NCI-H1048 (cell line): ENCODE measurements around the gene SEMA3C.

Experiments
- DNase-seq: peaks from one replicate; lab custom pipeline; 2025; lab: John Stamatoyannopoulos, UW

Gene SEMA3C

GRCh38 chr7:80823057-80823456 lies 95.8 kb downstream of the SEMA3C start:
- DNase-seq, result no peak

- DNase-seq, result no peak
Measured at GRCh38 chr7:80821771-80822319, 97.0 kb downstream of the SEMA3C start.

- DNase-seq, result no peak
Measured at GRCh38 chr7:80819503-80819902, 99.3 kb downstream of the SEMA3C start.

GRCh38 chr7:80818181-80818580 lies 100.7 kb downstream of the SEMA3C start:
- DNase-seq, result no peak

GRCh38 chr7:80816806-80817205 lies 102.0 kb downstream of the SEMA3C start:
- no peak for DNase-seq

GRCh38 chr7:80815733-80816132 lies 103.1 kb downstream of the SEMA3C start:
- DNase-seq, result no peak

GRCh38 chr7:80809545-80809944 lies 109.3 kb downstream of the SEMA3C start:
- no peak for DNase-seq

- no peak for DNase-seq
Measured at GRCh38 chr7:80807166-80807900, 111.5 kb downstream of the SEMA3C start.

GRCh38 chr7:80806663-80807062 lies 112.2 kb downstream of the SEMA3C start:
- DNase-seq, result no peak

- DNase-seq, result no peak
Measured at GRCh38 chr7:80804589-80804988, 114.3 kb downstream of the SEMA3C start.

GRCh38 chr7:80802527-80802926 lies 116.3 kb downstream of the SEMA3C start:
- no peak for DNase-seq

GRCh38 chr7:80794631-80795573 lies 123.9 kb downstream of the SEMA3C start:
- DNase-seq, result no peak

- no peak for DNase-seq
Measured at GRCh38 chr7:80791509-80791929, 127.3 kb downstream of the SEMA3C start.

- no peak for DNase-seq
Measured at GRCh38 chr7:80790877-80791276, 128.0 kb downstream of the SEMA3C start.

- no peak for DNase-seq
Measured at GRCh38 chr7:80787721-80788120, 131.1 kb downstream of the SEMA3C start.

- DNase-seq, result no peak
Measured at GRCh38 chr7:80785961-80786536, 132.8 kb downstream of the SEMA3C start.

- DNase-seq, result no peak
Measured at GRCh38 chr7:80785276-80785675, 133.6 kb downstream of the SEMA3C start.

GRCh38 chr7:80783678-80784327 lies 135.0 kb downstream of the SEMA3C start:
- DNase-seq, result no peak

GRCh38 chr7:80783186-80783677 lies 135.6 kb downstream of the SEMA3C start:
- DNase-seq, result no peak

- DNase-seq, result no peak
Measured at GRCh38 chr7:80781561-80781979, 137.3 kb downstream of the SEMA3C start.

GRCh38 chr7:80781146-80781545 lies 137.7 kb downstream of the SEMA3C start:
- no peak for DNase-seq

GRCh38 chr7:80779456-80779855 lies 139.4 kb downstream of the SEMA3C start:
- DNase-seq, result no peak
